Psoas muscle (tissue), 8 donors: ENCODE measurements around the gene IYD. TPM values are rescaled to one million over a fixed set of nuclear protein-coding genes. Genes with fewer than 3 reads are reported as not detected.

Experiments
- ATAC-seq, 4 donors: fragments of 200-7000 bp; cut with Tn5 transposase; one replicate each; pipeline ENCODE4 v1.9.1; 2020; ENCODE audit warnings: moderate library complexity in 3 of 4, mild to moderate bottlenecking in 2 of 4
- DNase-seq, 2 donors: peaks; one replicate each; pipeline ENCODE4 v3.0.0-alpha.2; 2020
- H3K27ac ChIP-seq: fragments of 200-600 bp; one replicate; pipeline ENCODE4 v1.8.0; 2022
- H3K27me3 ChIP-seq, 3 donors: fragments of 200-600 bp in 1 of 3; one replicate each; pipeline versions ENCODE4 v1.6.1 to v1.8.0; 2013 to 2022; ENCODE audit warnings: low read length in 2 of 3, mild to moderate bottlenecking in 2 of 3, moderate library complexity in 1 of 3; ENCODE audit not compliant: insufficient read depth in 3 of 3
- H3K36me3 ChIP-seq, 2 donors: fragments of 200-600 bp in 1 of 2; one replicate each; pipeline versions ENCODE4 v1.6.1 to v1.8.0; 2013 to 2022; ENCODE audit warnings: low read depth in 1 of 2, mild to moderate bottlenecking in 1 of 2, moderate library complexity in 1 of 2; ENCODE audit not compliant: insufficient read depth in 1 of 2
- H3K4me1 ChIP-seq: fragments of 200-600 bp; one replicate; pipeline ENCODE4 v1.8.0; 2022
- H3K4me3 ChIP-seq: fragments of 200-600 bp; one replicate; pipeline ENCODE4 v1.8.0; 2022; ENCODE audit warnings: mild to moderate bottlenecking
- H3K9me3 ChIP-seq: fragments of 200-600 bp; one replicate; pipeline ENCODE4 v1.8.0; 2022
- CTCF ChIP-seq: fragments of 200-600 bp; IDR thresholded peaks from one replicate; pipeline ENCODE4 v1.8.0; 2022; ENCODE audit warnings: antibody characterized with exemption
- WGBS, 3 donors: extraction: QIAGEN DNeasy Blood & Tissue Kit; methylation state at CpG; one replicate each; pipeline versions ENCODE4 v1.1.6 to v1.1.7; 2013; 5-methylcytosine and 5-hydroxymethylcytosine counted together
- intact Hi-C, 2 donors: fragments of 100-400 bp; cut with DNase I; formaldehyde crosslinking; loops; one replicate each; pipeline versions ENCODE4 v1.11.0 to v1.14.2; 2022
- polyA plus RNA-seq, 3 donors: library from polyadenylated mRNA; stranded (reverse); fragments of 200-250 nt; gene quantifications; one replicate each; pipeline ENCODE4 v1.2.3, GENCODE V29; 2013
- total RNA-seq, 4 donors: library from RNA; stranded (reverse); fragmentation: NEBNext Ultra II Directional in 2 of 4; extraction: Animal tissue kit (Norgen Biotek cat#: 25700) in 2 of 4; gene quantifications; one replicate each; pipeline versions ENCODE4 v1.2.1 to v1.2.4, GENCODE V29; 2021 to 2023
- donor health status: healthy with polysubstance abuse.
- donor health status: DM: no; HTN: no; CAD: no; lungs with moderate emphysema.
- donor health status: Bipolar disorder and iron deficiency.
- donor health status: healthy.
- donor health status: DM: yes; HTN: yes; CAD: no.
- donor health status: DM: no; HTN: no; CAD: no.
- donor health status: DM: no; HTN: no; CAD: no.
- donor health status: DM: yes; HTN: yes; CAD: no.

IYD gene
- total and polyA plus RNA-seq, 7 donors = 0.04 to 0.28 (median 0.05) TPM; not detected in 4

- Histone ChIP-seq H3K4me3 (no peak overlapping the region), H3K4me1 (no peaks in the 10 kb centered on the region), H3K27me3 (no peaks in the 10 kb centered on the region), H3K36me3 (no peaks in the 10 kb centered on the region), H3K27ac (no peak overlapping the region), H3K9me3 (no peaks in the 10 kb centered on the region)
- peak; percentile 95 for TF ChIP-seq CTCF
- WGBS, 3 donors = 56 to 69% (median 64%) methylated on average over 7 of the region's 7 CpGs
- DNase-seq = no peak
- ATAC-seq = peak in 2 of 4 donors; percentile 53 to 78
- intact Hi-C loops = loop anchor here (1.0 to 5.0 kb wide), 3 partner anchors 193 to 255 kb away; partner anchors contain the start of gene PPP1R14C (in 1 of the 2)
These were observed 33.7 kb upstream of the IYD start for GRCh38 chr6:150334790-150335783.

- WGBS, 3 donors = 60 to 65% (median 60%) methylated on average over 4 of the region's 4 CpGs
- no peak for ATAC-seq
- intact Hi-C loops = loop anchor here in 1 of 2 donors (5.0 kb wide), 1 partner anchor 194 kb away; the partner anchor contains the start of gene PPP1R14C
These were observed 32.5 kb upstream of the IYD start for GRCh38 chr6:150336299-150336698.

GRCh38 chr6:150336708-150337107, 32.1 kb upstream of the IYD start:
- 84 to 94% (median 91%) methylated on average over 2 of the region's 2 CpGs for WGBS, 3 donors
- H3K4me3 ChIP-seq = no peak overlapping the region
- no peak overlapping the region for H3K27ac ChIP-seq
- TF ChIP-seq CTCF = no peak
- intact Hi-C loops = loop anchor here in 1 of 2 donors (5.0 kb wide), 1 partner anchor 194 kb away; the partner anchor contains the start of gene PPP1R14C
- no peak for ATAC-seq
- no peaks in the 10 kb centered on the region for H3K4me1 ChIP-seq
- H3K9me3 ChIP-seq = no peaks in the 10 kb centered on the region
- H3K27me3 ChIP-seq = no peaks in the 10 kb centered on the region
- H3K36me3 ChIP-seq = no peaks in the 10 kb centered on the region
- DNase-seq = no peak

More at GRCh38 chr6:150336299-150336698, 32.5 kb upstream of the IYD start:
- Histone ChIP-seq H3K36me3 (no peaks in the 10 kb centered on the region), H3K9me3 (no peaks in the 10 kb centered on the region), H3K4me1 (no peaks in the 10 kb centered on the region), H3K27me3 (no peaks in the 10 kb centered on the region), H3K4me3 (no peak overlapping the region), H3K27ac (no peak overlapping the region)
- no peak for DNase-seq
- TF ChIP-seq CTCF = no peak

- no peak for TF ChIP-seq CTCF
- intact Hi-C loops = no loop called here
These were observed 26.7 kb upstream of the IYD start for GRCh38 chr6:150342126-150342525.

More at GRCh38 chr6:150342126-150342525, 26.7 kb upstream of the IYD start:
- no peaks in the 10 kb centered on the region for H3K4me1 ChIP-seq
- WGBS, 3 donors = 95 to 97% (median 96%) methylated on average over 2 of the region's 2 CpGs
- H3K9me3 ChIP-seq = no peaks in the 10 kb centered on the region
- no peak overlapping the region for H3K4me3 ChIP-seq
- no peak for ATAC-seq
- no peaks in the 10 kb centered on the region for H3K36me3 ChIP-seq
- no peak overlapping the region for H3K27ac ChIP-seq
- no peak for DNase-seq
- H3K27me3 ChIP-seq = no peaks in the 10 kb centered on the region
